ENCODE measurements around the gene CD86.
"Not testable (repeated sequence)": the region's sequence is repeated elsewhere in the genome, so short reads cannot be mapped to it uniquely, and the experiment has no call there.

GRCh38 chr3:122164983-122165382, 109.8 kb downstream of the CD86 start:
- TF ChIP-seq POLR2A, POLR2AphosphoS5 (IDR thresholded peaks at IDR 0.05; ENCODE audit: low read depth, low read length): not testable (repeated sequence)
